Neural cell (in vitro differentiated cells): ENCODE results near the gene RABEPK. TPM values are rescaled to one million over a fixed set of nuclear protein-coding genes. Genes with fewer than 3 reads are reported as not detected.

Source experiments
- H2AFZ ChIP-seq: fragments of 200-600, 300-800 bp; sonication (generic), shearing (Covaris generic); 2 replicates; pipeline ENCODE4 v1.6.0; 2014; ENCODE audit warnings: low read depth, mild to moderate bottlenecking, antibody characterized with exemption, low read length, moderate library complexity
- H3F3A ChIP-seq: fragments of 200-600 bp; shearing (Covaris generic); 2 replicates; pipeline ENCODE4 v1.6.1; 2016; ENCODE audit warnings: mild to moderate bottlenecking, moderate library complexity, mixed read lengths, antibody characterized with exemption, low read length; ENCODE audit not compliant: insufficient read depth, poor library complexity, severe bottlenecking
- H3K27ac ChIP-seq: fragments of 200-600, 300-800 bp; sonication (generic), shearing (Covaris generic); 2 replicates; pipeline ENCODE4 v1.5.1; 2014; ENCODE audit warnings: mild to moderate bottlenecking, low read length, moderate library complexity
- H3K27me3 ChIP-seq: fragments of 300-800, 200-600 bp; sonication (generic), shearing (Covaris generic); 2 replicates; pipeline ENCODE4 v1.6.0; 2014; ENCODE audit warnings: mild to moderate bottlenecking, low read depth, low read length, moderate library complexity; ENCODE audit not compliant: insufficient read depth
- H3K36me3 ChIP-seq: fragments of 300-800, 200-600 bp; sonication (generic), shearing (Covaris generic); 2 replicates; pipeline ENCODE4 v1.5.1; 2014; ENCODE audit warnings: mild to moderate bottlenecking, antibody characterized with exemption, low read length, moderate library complexity; ENCODE audit not compliant: insufficient read depth
- H3K4me2 ChIP-seq: fragments of 300-800, 200-600 bp; sonication (generic), shearing (Covaris generic); 2 replicates; pipeline ENCODE4 v1.6.0; 2014; ENCODE audit warnings: mild to moderate bottlenecking, low read length
- H3K4me3 ChIP-seq: fragments of 300-800, 200-600 bp; sonication (generic), shearing (Covaris generic); 2 replicates; pipeline ENCODE4 v1.5.1; 2014; ENCODE audit warnings: mild to moderate bottlenecking, low read length, moderate library complexity
- H3K79me2 ChIP-seq: fragments of 200-600 bp; shearing (Covaris generic); replicated peaks from 2 replicates; pipeline ENCODE4 v1.6.0; 2014; ENCODE audit warnings: mild to moderate bottlenecking, low read length, moderate library complexity; ENCODE audit not compliant: insufficient read depth
- H3K9ac ChIP-seq: fragments of 300-800, 200-600 bp; sonication (generic), shearing (Covaris generic); 2 replicates; pipeline ENCODE4 v1.6.1; 2016; ENCODE audit warnings: mild to moderate bottlenecking, low read length, mixed read lengths
- H3K9me2 ChIP-seq: fragments of 200-600 bp; shearing (Covaris generic); 2 replicates; pipeline ENCODE4 v1.6.1; 2016; ENCODE audit warnings: mild to moderate bottlenecking, low read length, mixed read lengths; ENCODE audit not compliant: insufficient read depth
- H3K9me3 ChIP-seq: fragments of 200-600, 300-800 bp; sonication (generic), shearing (Covaris generic); 2 replicates; pipeline ENCODE4 v1.6.1; 2016; ENCODE audit warnings: mild to moderate bottlenecking, mixed run types, low read length, moderate library complexity, mixed read lengths
- H4K20me1 ChIP-seq: fragments of 200-600 bp; shearing (Covaris generic); 2 replicates; pipeline ENCODE4 v1.6.1; 2016; ENCODE audit warnings: mild to moderate bottlenecking, mixed run types; ENCODE audit not compliant: insufficient read depth
- CTCF ChIP-seq: fragments of 450-650 bp; IDR thresholded peaks from 2 replicates; pipeline ENCODE4 v1.5.1; 2014; ENCODE audit warnings: antibody characterized with exemption, mild to moderate bottlenecking, moderate library complexity; ENCODE audit not compliant: poor library complexity, severe bottlenecking
- EP300 ChIP-seq: fragments of 450-650 bp; conservative IDR thresholded peaks from 2 replicates; pipeline ENCODE4 v1.6.1; 2014; ENCODE audit warnings: antibody characterized with exemption, mild to moderate bottlenecking, moderate library complexity; ENCODE audit not compliant: poor library complexity, severe bottlenecking
- EZH2 ChIP-seq: fragments of 200-600, 300-800 bp; shearing (Covaris generic), sonication (generic); IDR thresholded peaks from 2 replicates; pipeline ENCODE4 v1.6.1; 2014; ENCODE audit warnings: antibody characterized with exemption, low read length, borderline replicate concordance, mild to moderate bottlenecking; ENCODE audit not compliant: insufficient read depth, poor library complexity, severe bottlenecking
- MXI1 ChIP-seq: fragments of 450-650 bp; conservative IDR thresholded peaks from 2 replicates; pipeline ENCODE4 v1.6.1; 2014; ENCODE audit warnings: antibody characterized with exemption, mild to moderate bottlenecking; ENCODE audit not compliant: poor library complexity, severe bottlenecking
- POLR2AphosphoS5 ChIP-seq: IDR thresholded peaks from 2 replicates; pipeline ENCODE4 v1.6.1; 2012
- RAD21 ChIP-seq: fragments of 450-650 bp; conservative IDR thresholded peaks from 2 replicates; pipeline ENCODE4 v1.6.1; 2014; ENCODE audit warnings: antibody characterized with exemption, mild to moderate bottlenecking, moderate library complexity
- REST ChIP-seq: IDR thresholded peaks from 2 replicates; pipeline ENCODE4 v1.6.1; 2012; ENCODE audit warnings: borderline replicate concordance
- SMC3 ChIP-seq: fragments of 450-650 bp; conservative IDR thresholded peaks from 2 replicates; pipeline ENCODE4 v1.6.1; 2014; ENCODE audit warnings: antibody characterized with exemption, mild to moderate bottlenecking, moderate library complexity; ENCODE audit not compliant: poor library complexity
- TAF1 ChIP-seq: IDR thresholded peaks from 2 replicates; pipeline ENCODE4 v1.6.1; 2012; ENCODE audit warnings: low read depth
- polyA plus RNA-seq: library from polyadenylated mRNA; depleted of rRNA; stranded (reverse); fragments of >200 nt; gene quantifications from 2 replicates; pipeline ENCODE4 v1.2.3, GENCODE V29; 2014

RABEPK gene
- polyA plus RNA-seq, 1 donor from 2014 or later = 58.2 TPM

GRCh38 chr9:125153712-125154367, 46.5 kb upstream of the RABEPK start:
- Histone ChIP-seq H3K9ac (no peak overlapping the region), H3K9me2 (no peaks in the 10 kb centered on the region), H3K27ac (no peak overlapping the region), H2AFZ (no peak overlapping the region), H3K4me2 (no peak overlapping the region), H3K27me3 (no peaks in the 10 kb centered on the region), H3K4me3 (no peak overlapping the region), H3K36me3 (peaks cover 4% of the 10 kb centered on the region), H3K79me2 (no peaks in the 10 kb centered on the region), H4K20me1 (no peaks in the 10 kb centered on the region), H3K9me3 (no peaks in the 10 kb centered on the region), H3F3A (no peaks in the 10 kb centered on the region)
- TF ChIP-seq REST = no peak
- TF ChIP-seq TAF1 = no peak
- TF ChIP-seq SMC3 = no peak
- TF ChIP-seq EP300 = no peak
- TF ChIP-seq RAD21 = no peak
- TF ChIP-seq MXI1 = no peak
- no peak for TF ChIP-seq CTCF
- no peak for TF ChIP-seq POLR2AphosphoS5

GRCh38 chr9:125156551-125156950, 43.8 kb upstream of the RABEPK start:
- H3K27ac ChIP-seq = no peak overlapping the region
- H3K4me2 ChIP-seq = no peak overlapping the region
- peaks cover 3% of the 10 kb centered on the region for H3K79me2 ChIP-seq
- H4K20me1 ChIP-seq = no peaks in the 10 kb centered on the region
- H3K36me3 ChIP-seq = peaks cover 4% of the 10 kb centered on the region
- H3K9me3 ChIP-seq = no peaks in the 10 kb centered on the region
- no peak overlapping the region for H2AFZ ChIP-seq
- no peak overlapping the region for H3K4me3 ChIP-seq
- no peaks in the 10 kb centered on the region for H3K9me2 ChIP-seq
- H3K27me3 ChIP-seq = no peaks in the 10 kb centered on the region
- no peak for TF ChIP-seq REST
- no peak for TF ChIP-seq POLR2AphosphoS5
- no peak for TF ChIP-seq MXI1
- TF ChIP-seq RAD21 = no peak
- TF ChIP-seq CTCF = no peak
- no peak for TF ChIP-seq EP300
- no peak for TF ChIP-seq SMC3
- no peak for TF ChIP-seq EZH2
- no peaks in the 10 kb centered on the region for H3F3A ChIP-seq
- H3K9ac ChIP-seq = no peak overlapping the region
